Gastroesophageal sphincter (tissue), 4 donors: Measurements from ENCODE around the gene PEX19. TPM values are rescaled to one million over a fixed set of nuclear protein-coding genes. Genes with fewer than 3 reads are reported as not detected.

ENCODE experiments used
- ATAC-seq: fragments of 150-250 bp; one replicate; pipeline ENCODE4 v1.9.1; 2016; ENCODE audit warnings: mild to moderate bottlenecking, moderate library complexity
- H3K27ac ChIP-seq, 4 donors: fragments of 200-600 bp; sonication (generic) in 3 of 4; 1 replicate in 3 of 4; 2 replicates in 1 of 4; pipeline ENCODE4 v1.5.1; 2016 to 2019
- H3K27me3 ChIP-seq: fragments of 200-600 bp; sonication (generic); one replicate; pipeline ENCODE4 v1.5.1; 2019
- H3K36me3 ChIP-seq, 2 donors: fragments of 200-600 bp; sonication (generic); one replicate each; pipeline ENCODE4 v1.5.1; 2019; ENCODE audit warnings: control low read depth in 1 of 2
- H3K4me1 ChIP-seq, 3 donors: fragments of 200-600 bp; sonication (generic); 1 replicate in 2 of 3; 2 replicates in 1 of 3; pipeline ENCODE4 v1.5.1; 2016 to 2019; ENCODE audit warnings: control low read depth in 2 of 3
- H3K4me3 ChIP-seq, 2 donors: fragments of 200-600 bp; sonication (generic); one replicate each; pipeline ENCODE4 v1.5.1; 2019; ENCODE audit warnings: mild to moderate bottlenecking in 1 of 2, moderate library complexity in 1 of 2
- H3K9me3 ChIP-seq, 3 donors: fragments of 200-600 bp; sonication (generic); one replicate each; pipeline ENCODE4 v1.5.1; 2017 to 2019; ENCODE audit warnings: control low read depth in 2 of 3
- CTCF ChIP-seq, 4 experiments: fragments of 200-600 bp in 2 of 4; fragments of 450-650 bp in 2 of 4; sonication (generic) in 1 of 4; IDR thresholded peaks; one replicate each; pipeline ENCODE4 v1.5.1; 2017 to 2019; ENCODE audit warnings: antibody characterized with exemption in 4 of 4, mild to moderate bottlenecking in 2 of 4, moderate library complexity in 2 of 4
- EP300 ChIP-seq: sonication (generic); formaldehyde crosslinking; IDR thresholded peaks from one replicate; pipeline ENCODE4 v1.6.1; 2017; ENCODE audit warnings: antibody characterized with exemption, mild to moderate bottlenecking
- POLR2A ChIP-seq, 2 donors: fragments of 450-650 bp; IDR thresholded peaks; one replicate each; pipeline ENCODE4 v1.6.1; 2017; ENCODE audit warnings: antibody characterized with exemption in 2 of 2, mild to moderate bottlenecking in 2 of 2, moderate library complexity in 1 of 2
- POLR2AphosphoS5 ChIP-seq: sonication (generic); formaldehyde crosslinking; IDR thresholded peaks from one replicate; pipeline ENCODE4 v1.6.1; 2017; ENCODE audit warnings: antibody characterized with exemption
- WGBS, 2 donors: methylation state at CpG; one replicate each; pipeline ENCODE4 v1.1.5; 2018; ENCODE audit warnings: low coverage in 1 of 2; 5-methylcytosine and 5-hydroxymethylcytosine counted together
- total RNA-seq, 4 donors: library from RNA; depleted of rRNA; stranded (reverse); fragments of >200 nt; gene quantifications; one replicate each; pipeline ENCODE4 v1.1.0, GENCODE V29; 2016

PEX19 gene
- total RNA-seq, 4 donors from 2014 or later, result 50.0 to 96.8 (median 61.1) TPM

DNA sequence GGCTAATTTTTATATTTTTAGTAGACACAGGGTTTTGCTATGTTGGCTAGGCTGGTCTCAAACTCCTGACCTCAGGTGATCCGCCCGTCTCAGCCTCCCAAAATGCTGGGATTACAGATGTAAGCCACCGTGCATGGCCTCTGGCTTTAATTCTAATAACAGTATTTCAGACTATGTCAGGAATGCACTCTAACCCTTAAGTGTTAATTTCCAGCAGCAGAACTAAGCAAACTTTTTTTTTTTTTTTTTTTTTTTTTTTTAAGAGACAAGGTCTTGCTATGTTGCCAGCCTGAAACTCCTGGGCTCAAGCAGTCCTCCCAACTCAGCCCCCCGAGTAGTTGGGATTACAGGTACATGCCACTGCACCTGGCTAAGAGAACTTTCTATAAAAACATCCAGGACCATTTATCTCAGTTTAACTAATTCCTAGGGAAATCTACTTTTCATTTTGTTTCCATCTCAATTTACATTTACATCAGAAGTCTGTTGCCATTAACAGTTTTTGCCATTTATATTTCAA, 29.1 kb downstream of the PEX19 start:
- no peaks in the 10 kb centered on the region for H3K27me3 ChIP-seq
- H3K27ac ChIP-seq, result peak overlapping the region in 2 of 4 donors; percentile 16 to 28
- no peak for ATAC-seq
- H3K4me1 ChIP-seq, result peaks cover 23 to 75% (median 25%) of the 10 kb centered on the region in 3 donors
- H3K4me3 ChIP-seq, result no peak overlapping the region
- peaks cover 0 to 15% of the 10 kb centered on the region in 2 donors for H3K36me3 ChIP-seq
- 59 to 66% methylated on average over 4 of the region's 4 CpGs for WGBS, 2 donors
- no peaks in the 10 kb centered on the region for H3K9me3 ChIP-seq
- no peak for TF ChIP-seq EP300
- TF ChIP-seq CTCF (IDR thresholded peaks at IDR 0.05), result no peak
- TF ChIP-seq POLR2AphosphoS5, result no peak
- TF ChIP-seq POLR2A (IDR thresholded peaks at IDR 0.05), result no peak

DNA sequence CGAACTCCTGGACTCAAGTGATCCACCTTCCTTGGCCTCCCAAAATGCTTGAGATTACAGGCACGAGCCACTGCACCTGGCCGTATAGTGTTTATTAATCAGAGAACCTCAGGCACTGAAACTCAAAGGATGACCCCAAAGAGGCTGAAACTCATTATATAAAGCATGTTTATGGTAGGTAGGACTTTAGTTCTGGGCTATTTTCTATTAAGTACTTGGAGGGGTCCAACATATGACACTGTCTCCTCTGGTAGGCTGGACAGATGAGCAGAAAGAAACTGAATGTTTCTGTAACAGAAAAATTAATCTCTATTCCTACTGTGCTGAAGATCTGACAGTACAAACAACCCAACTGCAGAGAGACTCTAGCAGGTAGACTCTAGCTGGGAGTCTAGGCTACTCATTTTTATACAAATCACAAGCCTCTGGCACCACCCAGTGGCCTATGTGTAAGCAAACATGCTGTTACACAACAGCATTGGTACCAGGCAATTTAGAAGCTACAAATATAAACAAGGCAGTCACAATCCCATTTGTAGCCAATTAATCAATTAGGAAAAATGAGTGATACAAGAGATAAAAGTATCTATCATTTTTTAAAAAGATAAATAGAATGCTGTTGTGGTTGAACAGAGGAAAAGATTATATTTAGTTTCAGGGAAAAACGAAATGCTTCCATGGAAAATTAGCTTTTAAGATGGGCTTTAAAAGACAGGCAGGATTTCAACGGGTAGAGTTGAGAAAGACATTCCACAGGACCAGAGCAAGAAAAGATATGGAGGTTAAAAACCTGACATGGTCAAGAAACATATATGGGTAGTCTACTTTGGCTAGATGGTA, 33.0 kb downstream of the PEX19 start:
- Histone ChIP-seq H3K4me3 (no peak overlapping the region), H3K27ac (peak overlapping the region in 3 of 4 donors; percentile 39 to 45 (median 40)), H3K36me3 (peaks cover 0 to 10% of the 10 kb centered on the region in 2 donors), H3K27me3 (no peaks in the 10 kb centered on the region), H3K9me3 (no peaks in the 10 kb centered on the region), H3K4me1 (peaks cover 7 to 63% (median 11%) of the 10 kb centered on the region in 3 donors)
- ATAC-seq, result peak; percentile 95
- WGBS, 2 donors, result 36 to 43% methylated on average over 2 to 3 of the region's 5 CpGs
- TF ChIP-seq POLR2AphosphoS5 (peak; percentile 44), POLR2A (IDR thresholded peaks at IDR 0.05) (no peak), EP300 (no peak), CTCF (IDR thresholded peaks at IDR 0.05) (peak; percentile 70 to 92 (median 73))

- H3K36me3 ChIP-seq, result peaks cover 0 to 10% of the 10 kb centered on the region in 2 donors
- H3K27ac ChIP-seq, result peak overlapping the region in 3 of 4 donors; percentile 19 to 45 (median 40)
- no peak overlapping the region for H3K4me3 ChIP-seq
- ATAC-seq, result no peak
- H3K9me3 ChIP-seq, result no peaks in the 10 kb centered on the region
- peaks cover 3 to 63% (median 7%) of the 10 kb centered on the region in 3 donors for H3K4me1 ChIP-seq
- no peaks in the 10 kb centered on the region for H3K27me3 ChIP-seq
- TF ChIP-seq POLR2AphosphoS5 (no peak), EP300 (no peak), CTCF (IDR thresholded peaks at IDR 0.05) (no peak), POLR2A (IDR thresholded peaks at IDR 0.05) (no peak)
Measured at GRCh38 chr1:160251011-160251410, 33.9 kb downstream of the PEX19 start.

GRCh38 chr1:160247053-160247452, 37.9 kb downstream of the PEX19 start:
- no peak for ATAC-seq
- WGBS, 2 donors, result 84 to 93% methylated on average over 1 of the region's 1 CpG
- no peak for TF ChIP-seq EP300
- no peak for TF ChIP-seq CTCF (IDR thresholded peaks at IDR 0.05)
- no peak for TF ChIP-seq POLR2A (IDR thresholded peaks at IDR 0.05)
- no peak for TF ChIP-seq POLR2AphosphoS5

GRCh38 chr1:160245434-160245833, 39.5 kb downstream of the PEX19 start:
- no peak for ATAC-seq
- Histone ChIP-seq H3K4me1 (peaks cover 0 to 70% (median 0%) of the 10 kb centered on the region in 3 donors), H3K27me3 (no peaks in the 10 kb centered on the region), H3K9me3 (no peaks in the 10 kb centered on the region), H3K27ac (no peak overlapping the region), H3K36me3 (peaks cover 0 to 37% of the 10 kb centered on the region in 2 donors), H3K4me3 (no peak overlapping the region)
- WGBS, 2 donors, result 83 to 89% methylated on average over 1 of the region's 1 CpG
- no peak for TF ChIP-seq POLR2AphosphoS5
- no peak for TF ChIP-seq CTCF (IDR thresholded peaks at IDR 0.05)
- TF ChIP-seq EP300, result no peak
- no peak for TF ChIP-seq POLR2A (IDR thresholded peaks at IDR 0.05)

More at GRCh38 chr1:160247053-160247452, 37.9 kb downstream of the PEX19 start:
- Histone ChIP-seq H3K9me3 (no peaks in the 10 kb centered on the region), H3K4me3 (no peak overlapping the region), H3K27ac (no peak overlapping the region), H3K36me3 (peaks cover 0 to 21% of the 10 kb centered on the region in 2 donors), H3K27me3 (no peaks in the 10 kb centered on the region), H3K4me1 (peaks cover 3 to 86% (median 7%) of the 10 kb centered on the region in 3 donors)
